GM19372 (cell line): Measurements from ENCODE around the gene DENND1C.

Experiments used
- ATAC-seq: cut with Tn5 transposase; IDR thresholded peaks from one replicate; pipeline ENCODE4 v1.9.1; 2021; ENCODE audit warnings: mild to moderate bottlenecking, low read depth, moderate library complexity; ENCODE audit not compliant: unreplicated experiment

The DENND1C gene

GRCh38 chr19:6481541-6482342, at the start of gene DENND1C:
Gene DENND1C, minus strand, starts transcription at chr19:6481787. Its CDS starts 92 bp downstream, at chr19:6481695.
- peak; percentile 53 for ATAC-seq

- peak; percentile 37 for ATAC-seq
Observed at GRCh38 chr19:6530386-6531162, 49.0 kb upstream of the DENND1C start, which contains the start of gene TNFSF9. Gene TNFSF9, plus strand, starts transcription at chr19:6531026. Its CDS starts 11 bp downstream, at chr19:6531037.

- ATAC-seq, result no peak
Observed at GRCh38 chr19:6529937-6530385, 48.4 kb upstream of the DENND1C start.

GRCh38 chr19:6529351-6529750, 47.8 kb upstream of the DENND1C start:
- no peak for ATAC-seq

GRCh38 chr19:6528544-6529121, 47.0 kb upstream of the DENND1C start:
- no peak for ATAC-seq

GRCh38 chr19:6527893-6528543, 46.4 kb upstream of the DENND1C start:
- ATAC-seq, result no peak

GRCh38 chr19:6524311-6524710, 42.7 kb upstream of the DENND1C start:
- no peak for ATAC-seq

GRCh38 chr19:6522712-6523111, 41.1 kb upstream of the DENND1C start:
- ATAC-seq, result no peak

- ATAC-seq, result no peak
Observed at GRCh38 chr19:6521718-6522646, 40.4 kb upstream of the DENND1C start.

GRCh38 chr19:6519289-6519688, 37.7 kb upstream of the DENND1C start:
- ATAC-seq, result no peak

GRCh38 chr19:6518145-6518911, 36.7 kb upstream of the DENND1C start:
- ATAC-seq, result no peak

GRCh38 chr19:6516659-6517291, 35.2 kb upstream of the DENND1C start:
- peak; percentile 43 for ATAC-seq

GRCh38 chr19:6516018-6516658, 34.6 kb upstream of the DENND1C start:
- ATAC-seq, result no peak

GRCh38 chr19:6514926-6515544, 33.4 kb upstream of the DENND1C start:
- ATAC-seq, result no peak

GRCh38 chr19:6514089-6514488, 32.5 kb upstream of the DENND1C start:
- ATAC-seq, result no peak

GRCh38 chr19:6510618-6511017, 29.0 kb upstream of the DENND1C start:
- ATAC-seq, result no peak
